ENCODE measurements around the gene AKAP9. TPM values are rescaled to one million over a fixed set of nuclear protein-coding genes. Genes with fewer than 3 reads are reported as not detected.

Gene AKAP9
- total RNA-seq, 2 donors from 2014 or later = 57.0 to 61.9 TPM

DNA sequence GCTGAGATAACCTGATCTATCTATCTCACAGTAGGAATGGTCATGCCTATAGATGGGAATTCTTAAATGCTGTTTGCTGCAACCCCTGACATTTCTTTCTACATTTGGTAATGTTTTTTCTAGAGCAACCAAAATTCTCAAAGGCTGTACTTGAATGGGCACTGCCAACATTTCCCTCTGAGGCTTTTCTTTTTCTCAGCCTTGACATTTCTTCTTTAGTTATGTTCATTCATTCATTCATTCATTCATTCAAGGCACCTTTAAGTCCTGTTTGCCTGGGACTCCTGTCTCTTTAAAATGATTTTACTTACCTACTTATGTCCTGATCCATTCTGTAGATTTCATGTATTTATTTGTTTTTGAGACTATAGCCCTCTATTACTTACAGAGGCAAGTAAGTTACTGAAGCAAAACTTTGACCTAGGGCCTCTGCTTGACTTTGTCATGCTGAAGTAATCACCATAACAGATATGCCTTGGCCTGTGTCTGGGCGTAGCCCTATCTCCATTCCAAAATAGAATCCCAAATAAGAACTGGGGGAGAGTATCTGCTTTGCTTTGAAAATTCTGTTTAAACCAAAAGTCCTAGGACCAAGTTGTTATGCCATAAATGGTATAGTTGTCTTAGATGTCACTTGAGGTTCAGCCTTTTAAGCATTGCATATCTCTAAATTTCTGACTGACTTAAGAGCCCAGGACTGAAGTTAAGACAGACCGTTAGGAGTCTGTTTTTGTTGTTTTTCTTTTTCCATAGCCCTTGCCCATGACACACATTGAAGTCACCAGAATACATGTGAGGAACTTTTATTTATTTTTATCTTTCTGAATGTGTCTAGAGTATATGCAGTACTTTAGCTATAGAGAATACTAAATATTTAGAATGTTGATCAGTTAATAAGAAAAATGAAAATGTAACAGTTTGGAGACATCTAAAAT, 59.2 kb downstream of the AKAP9 start:
- Histone ChIP-seq H3K4me1 (ENCODE audit: control insufficient read depth, insufficient read depth, low read length) (no peaks in the 10 kb centered on the region), H3K9ac (ENCODE audit: extremely low read depth, low read length, poor library complexity, severe bottlenecking) (no peak overlapping the region), H3K36me3 (ENCODE audit: control insufficient read depth, insufficient read depth, low read length) (peaks cover 73% of the 10 kb centered on the region), H3K4me3 (ENCODE audit: low read length) (no peak overlapping the region), H3K27me3 (ENCODE audit: control insufficient read depth, insufficient read depth, low read length, poor library complexity, severe bottlenecking) (no peaks in the 10 kb centered on the region), H3K27ac (ENCODE audit: low read depth, low read length) (no peak overlapping the region), H3K9me3 (ENCODE audit: control insufficient read depth, low read length) (peaks cover 17% of the 10 kb centered on the region)
- H3K9me3 Mint-ChIP-seq = peaks cover 9% of the 10 kb centered on the region
- no peaks in the 10 kb centered on the region for H3K4me1 Mint-ChIP-seq
- peaks cover 69% of the 10 kb centered on the region for H3K36me3 Mint-ChIP-seq (ENCODE audit: low read depth)
- H3K4me3 Mint-ChIP-seq = no peak overlapping the region
- no peak for TF ChIP-seq CTCF (conservative IDR thresholded peaks at IDR 0.05)
- H3K27ac Mint-ChIP-seq = no peak overlapping the region
- no peaks in the 10 kb centered on the region for H3K27me3 Mint-ChIP-seq (ENCODE audit: insufficient read depth)
- no peak for DNase-seq
- WGBS, 2 experiments (ENCODE audit: insufficient coverage in 1 of 2, insufficient read length in 1 of 2) = 97% methylated on average over 2 of the region's 2 CpGs; no CpG with 5 or more reads in 1 of the 2 experiments

DNA sequence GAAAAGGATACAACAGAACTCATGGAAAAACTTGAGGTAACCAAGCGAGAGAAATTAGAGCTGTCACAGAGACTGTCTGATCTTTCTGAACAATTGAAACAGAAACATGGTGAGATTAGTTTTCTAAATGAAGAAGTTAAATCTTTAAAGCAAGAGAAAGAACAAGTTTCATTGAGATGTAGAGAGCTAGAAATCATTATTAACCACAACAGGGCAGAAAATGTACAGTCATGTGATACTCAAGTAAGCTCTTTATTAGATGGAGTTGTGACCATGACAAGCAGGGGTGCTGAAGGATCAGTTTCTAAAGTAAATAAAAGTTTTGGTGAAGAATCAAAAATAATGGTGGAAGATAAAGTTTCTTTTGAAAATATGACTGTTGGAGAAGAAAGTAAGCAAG, 62.1 kb downstream of the AKAP9 start:
- no peaks in the 10 kb centered on the region for H3K4me1 ChIP-seq (ENCODE audit: control insufficient read depth, insufficient read depth, low read length)
- H3K27me3 ChIP-seq (ENCODE audit: control insufficient read depth, insufficient read depth, low read length, poor library complexity, severe bottlenecking) = no peaks in the 10 kb centered on the region
- H3K9ac ChIP-seq (ENCODE audit: extremely low read depth, low read length, poor library complexity, severe bottlenecking) = no peak overlapping the region
- WGBS, 2 experiments (ENCODE audit: insufficient coverage in 1 of 2, insufficient read length in 1 of 2) = 85 to 96% methylated on average over 1 of the region's 1 CpG
- no peak for TF ChIP-seq CTCF (conservative IDR thresholded peaks at IDR 0.05)
- DNase-seq = no peak
- Mint-ChIP-seq H3K36me3 (ENCODE audit: low read depth) (peaks cover 69% of the 10 kb centered on the region), H3K4me1 (no peaks in the 10 kb centered on the region), H3K27ac (no peak overlapping the region), H3K27me3 (ENCODE audit: insufficient read depth) (no peaks in the 10 kb centered on the region), H3K9me3 (peaks cover 19% of the 10 kb centered on the region), H3K4me3 (no peak overlapping the region)
- peak overlapping the region; percentile 21 for H3K4me3 ChIP-seq (ENCODE audit: low read length)
- H3K27ac ChIP-seq (ENCODE audit: low read depth, low read length) = no peak overlapping the region
- peaks cover 34% of the 10 kb centered on the region for H3K9me3 ChIP-seq (ENCODE audit: control insufficient read depth, low read length)
- peaks cover 65% of the 10 kb centered on the region for H3K36me3 ChIP-seq (ENCODE audit: control insufficient read depth, insufficient read depth, low read length)

- H3K4me3 ChIP-seq (ENCODE audit: low read length) = no peak overlapping the region
Measured at GRCh38 chr7:92006046-92006445, 65.4 kb downstream of the AKAP9 start.

More at GRCh38 chr7:92006046-92006445, 65.4 kb downstream of the AKAP9 start:
- no peak for TF ChIP-seq CTCF (conservative IDR thresholded peaks at IDR 0.05)
- no peak for DNase-seq
- no peaks in the 10 kb centered on the region for H3K4me1 Mint-ChIP-seq
- H3K9ac ChIP-seq (ENCODE audit: extremely low read depth, low read length, poor library complexity, severe bottlenecking) = no peak overlapping the region
- no peaks in the 10 kb centered on the region for H3K27me3 ChIP-seq (ENCODE audit: control insufficient read depth, insufficient read depth, low read length, poor library complexity, severe bottlenecking)
- H3K9me3 Mint-ChIP-seq = peaks cover 50% of the 10 kb centered on the region
- H3K9me3 ChIP-seq (ENCODE audit: control insufficient read depth, low read length) = peaks cover 66% of the 10 kb centered on the region
- H3K36me3 ChIP-seq (ENCODE audit: control insufficient read depth, insufficient read depth, low read length) = peaks cover 69% of the 10 kb centered on the region
- no peak overlapping the region for H3K27ac ChIP-seq (ENCODE audit: low read depth, low read length)
- H3K27me3 Mint-ChIP-seq (ENCODE audit: insufficient read depth) = no peaks in the 10 kb centered on the region
- H3K36me3 Mint-ChIP-seq (ENCODE audit: low read depth) = peaks cover 89% of the 10 kb centered on the region
- H3K27ac Mint-ChIP-seq = no peak overlapping the region
- H3K4me3 Mint-ChIP-seq = no peak overlapping the region
- 97 to 100% methylated on average over 2 of the region's 2 CpGs for WGBS, 2 experiments (ENCODE audit: insufficient coverage in 1 of 2, insufficient read length in 1 of 2)
- H3K4me1 ChIP-seq (ENCODE audit: control insufficient read depth, insufficient read depth, low read length) = no peaks in the 10 kb centered on the region
